ENCODE measurements around the gene BFSP1. TPM values are rescaled to one million over a fixed set of nuclear protein-coding genes. Genes with fewer than 3 reads are reported as not detected.

Gene BFSP1
- total RNA-seq, 1 donor from 2014 or later: 3.9 TPM

GRCh38 chr20:17511401-17511800, 19.8 kb downstream of the BFSP1 start:
- Mint-ChIP-seq H3K27me3 (ENCODE audit: low read depth) (peaks cover 59% of the 10 kb centered on the region), H3K27ac (ENCODE audit: unreplicated experiment) (no peak overlapping the region), H3K36me3 (ENCODE audit: low read depth) (no peaks in the 10 kb centered on the region), H3K4me3 (no peak overlapping the region), H3K4me1 (peaks cover 7% of the 10 kb centered on the region), H3K9me3 (no peaks in the 10 kb centered on the region)
- TF ChIP-seq, protein P1, sequence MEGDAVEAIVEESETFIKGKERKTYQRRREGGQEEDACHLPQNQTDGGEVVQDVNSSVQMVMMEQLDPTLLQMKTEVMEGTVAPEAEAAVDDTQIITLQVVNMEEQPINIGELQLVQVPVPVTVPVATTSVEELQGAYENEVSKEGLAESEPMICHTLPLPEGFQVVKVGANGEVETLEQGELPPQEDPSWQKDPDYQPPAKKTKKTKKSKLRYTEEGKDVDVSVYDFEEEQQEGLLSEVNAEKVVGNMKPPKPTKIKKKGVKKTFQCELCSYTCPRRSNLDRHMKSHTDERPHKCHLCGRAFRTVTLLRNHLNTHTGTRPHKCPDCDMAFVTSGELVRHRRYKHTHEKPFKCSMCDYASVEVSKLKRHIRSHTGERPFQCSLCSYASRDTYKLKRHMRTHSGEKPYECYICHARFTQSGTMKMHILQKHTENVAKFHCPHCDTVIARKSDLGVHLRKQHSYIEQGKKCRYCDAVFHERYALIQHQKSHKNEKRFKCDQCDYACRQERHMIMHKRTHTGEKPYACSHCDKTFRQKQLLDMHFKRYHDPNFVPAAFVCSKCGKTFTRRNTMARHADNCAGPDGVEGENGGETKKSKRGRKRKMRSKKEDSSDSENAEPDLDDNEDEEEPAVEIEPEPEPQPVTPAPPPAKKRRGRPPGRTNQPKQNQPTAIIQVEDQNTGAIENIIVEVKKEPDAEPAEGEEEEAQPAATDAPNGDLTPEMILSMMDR (conservative IDR thresholded peaks at IDR 0.05): no peak
- no peak for DNase-seq (ENCODE audit: low read depth, low spot score)

GRCh38 chr20:17510548-17510947, 20.6 kb downstream of the BFSP1 start:
- H3K4me3 Mint-ChIP-seq: no peak overlapping the region
- DNase-seq (ENCODE audit: low read depth, low spot score): no peak
- H3K9me3 Mint-ChIP-seq: no peaks in the 10 kb centered on the region
- peaks cover 7% of the 10 kb centered on the region for H3K4me1 Mint-ChIP-seq
- no peak overlapping the region for H3K27ac Mint-ChIP-seq (ENCODE audit: unreplicated experiment)
- H3K36me3 Mint-ChIP-seq (ENCODE audit: low read depth): no peaks in the 10 kb centered on the region
- H3K27me3 Mint-ChIP-seq (ENCODE audit: low read depth): peaks cover 64% of the 10 kb centered on the region
- TF ChIP-seq, protein P1 (conservative IDR thresholded peaks at IDR 0.05): no peak

DNA sequence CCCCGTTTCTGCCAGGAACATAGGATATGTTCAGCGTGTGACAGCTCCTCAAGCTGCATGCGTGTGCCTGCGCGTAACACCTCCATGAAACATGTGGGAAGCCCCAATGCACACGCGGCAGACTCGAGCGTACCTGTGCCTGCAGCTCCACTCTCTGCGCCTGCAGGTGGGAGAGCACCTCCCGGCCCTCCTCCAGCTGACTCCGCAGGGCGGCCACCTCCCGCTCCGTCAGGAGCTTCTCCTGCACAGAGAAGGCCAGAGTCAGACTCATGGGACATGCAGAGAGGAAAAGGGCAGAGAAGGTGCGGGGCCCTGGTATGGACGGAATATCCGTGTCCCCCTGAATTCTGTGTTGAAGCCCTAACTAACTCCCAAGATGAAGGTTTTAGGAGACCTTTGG, 22.4 kb downstream of the BFSP1 start:
- no peak overlapping the region for H3K4me3 Mint-ChIP-seq
- peaks cover 62% of the 10 kb centered on the region for H3K27me3 Mint-ChIP-seq (ENCODE audit: low read depth)
- H3K27ac Mint-ChIP-seq (ENCODE audit: unreplicated experiment): no peak overlapping the region
- DNase-seq (ENCODE audit: low read depth, low spot score): no peak
- no peaks in the 10 kb centered on the region for H3K9me3 Mint-ChIP-seq
- TF ChIP-seq, protein P1 (conservative IDR thresholded peaks at IDR 0.05): no peak
- H3K4me1 Mint-ChIP-seq: peaks cover 17% of the 10 kb centered on the region
- H3K36me3 Mint-ChIP-seq (ENCODE audit: low read depth): no peaks in the 10 kb centered on the region

- Mint-ChIP-seq H3K36me3 (ENCODE audit: low read depth) (no peaks in the 10 kb centered on the region), H3K27me3 (ENCODE audit: low read depth) (peaks cover 58% of the 10 kb centered on the region), H3K9me3 (no peaks in the 10 kb centered on the region), H3K4me1 (peaks cover 17% of the 10 kb centered on the region), H3K4me3 (no peak overlapping the region), H3K27ac (ENCODE audit: unreplicated experiment) (no peak overlapping the region)
- TF ChIP-seq, protein P1 (conservative IDR thresholded peaks at IDR 0.05): no peak
- no peak for DNase-seq (ENCODE audit: low read depth, low spot score)
These were observed 23.6 kb downstream of the BFSP1 start for GRCh38 chr20:17507531-17507930.

DNA sequence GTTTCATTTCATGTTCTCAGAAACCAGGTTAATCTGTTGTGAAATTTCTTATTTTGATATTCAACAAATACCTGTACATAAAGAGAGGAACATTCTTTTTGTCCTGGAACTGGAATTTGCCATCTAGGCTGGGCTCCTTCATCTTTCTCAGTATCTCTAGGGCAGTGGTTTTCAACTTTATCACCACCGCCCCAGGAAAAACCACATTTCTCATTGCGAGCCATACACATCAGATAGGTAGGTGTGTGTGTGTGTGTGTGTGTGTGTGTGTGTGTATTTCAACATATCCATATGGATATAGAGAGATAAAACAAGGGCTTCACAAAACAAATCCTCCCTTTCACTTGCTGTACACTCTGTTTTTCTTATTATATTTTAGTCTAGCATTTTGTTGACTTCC, 24.1 kb downstream of the BFSP1 start:
- Mint-ChIP-seq H3K27me3 (ENCODE audit: low read depth) (peaks cover 60% of the 10 kb centered on the region), H3K4me3 (no peak overlapping the region), H3K4me1 (peaks cover 17% of the 10 kb centered on the region), H3K36me3 (ENCODE audit: low read depth) (no peaks in the 10 kb centered on the region), H3K27ac (ENCODE audit: unreplicated experiment) (no peak overlapping the region), H3K9me3 (no peaks in the 10 kb centered on the region)
- DNase-seq (ENCODE audit: low read depth, low spot score): no peak
- TF ChIP-seq, protein P1 (conservative IDR thresholded peaks at IDR 0.05): no peak
